ENCODE measurements around the gene IFI16. TPM values are rescaled to one million over a fixed set of nuclear protein-coding genes. Genes with fewer than 3 reads are reported as not detected.

The IFI16 gene
- total and polyA plus RNA-seq, 10 of the 15 experiments (the other 5 are each of a cell fraction or from before 2014, with no cell fraction given), result 120 to 375 (median 188) TPM

DNA sequence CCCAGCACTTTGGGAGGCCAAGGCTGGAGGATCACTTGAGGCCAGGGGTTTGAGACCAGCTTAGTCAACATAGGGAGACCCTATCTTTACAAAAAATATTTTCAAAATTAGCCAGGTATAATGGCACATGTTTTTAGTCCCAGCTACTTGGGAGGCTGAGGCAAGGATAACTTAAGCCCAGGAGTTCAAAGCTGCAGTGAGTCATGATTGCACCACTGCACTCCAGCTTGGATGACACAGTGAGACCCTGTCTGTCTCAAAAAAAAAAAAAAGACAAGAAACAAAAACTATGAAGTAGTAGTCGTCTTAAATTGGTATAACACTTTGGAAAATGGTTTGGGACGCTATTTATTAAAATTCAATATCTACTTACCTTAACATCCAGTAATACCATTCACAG lies 59.2 kb downstream of the IFI16 start:
- no peak for TF ChIP-seq SUPT20H (IDR thresholded peaks at IDR 0.05; ENCODE audit: borderline replicate concordance, control insufficient read depth, low read depth, low read length)
- no peak for TF ChIP-seq KLF5 (IDR thresholded peaks at IDR 0.05; ENCODE audit: partially characterized antibody)
- TF ChIP-seq NFIC (IDR thresholded peaks at IDR 0.05; ENCODE audit: low read depth, low read length), result no peak
- no peak for TF ChIP-seq TCF7 (IDR thresholded peaks at IDR 0.05; ENCODE audit: borderline replicate concordance)
- TF ChIP-seq, protein P1, sequence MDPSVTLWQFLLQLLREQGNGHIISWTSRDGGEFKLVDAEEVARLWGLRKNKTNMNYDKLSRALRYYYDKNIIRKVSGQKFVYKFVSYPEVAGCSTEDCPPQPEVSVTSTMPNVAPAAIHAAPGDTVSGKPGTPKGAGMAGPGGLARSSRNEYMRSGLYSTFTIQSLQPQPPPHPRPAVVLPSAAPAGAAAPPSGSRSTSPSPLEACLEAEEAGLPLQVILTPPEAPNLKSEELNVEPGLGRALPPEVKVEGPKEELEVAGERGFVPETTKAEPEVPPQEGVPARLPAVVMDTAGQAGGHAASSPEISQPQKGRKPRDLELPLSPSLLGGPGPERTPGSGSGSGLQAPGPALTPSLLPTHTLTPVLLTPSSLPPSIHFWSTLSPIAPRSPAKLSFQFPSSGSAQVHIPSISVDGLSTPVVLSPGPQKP (IDR thresholded peaks at IDR 0.05; ENCODE audit: low read depth, low read length), result no peak
- TF ChIP-seq POU2F2 (IDR thresholded peaks at IDR 0.05; ENCODE audit: borderline replicate concordance, low read depth, low read length), result no peak
- TF ChIP-seq, protein P2, sequence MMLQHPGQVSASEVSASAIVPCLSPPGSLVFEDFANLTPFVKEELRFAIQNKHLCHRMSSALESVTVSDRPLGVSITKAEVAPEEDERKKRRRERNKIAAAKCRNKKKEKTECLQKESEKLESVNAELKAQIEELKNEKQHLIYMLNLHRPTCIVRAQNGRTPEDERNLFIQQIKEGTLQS (IDR thresholded peaks at IDR 0.05; ENCODE audit: borderline replicate concordance, extremely low read depth, low read depth, low read length), result no peak
- no peak for TF ChIP-seq MTA3 (IDR thresholded peaks at IDR 0.05; ENCODE audit: borderline replicate concordance, low read length)
- TF ChIP-seq SPI1 (IDR thresholded peaks at IDR 0.05; ENCODE audit: borderline replicate concordance, insufficient read depth, low read depth, low read length), result no peak
- TF ChIP-seq BRCA1 (IDR thresholded peaks at IDR 0.05; ENCODE audit: low read depth, low read length), result no peak
- TF ChIP-seq SIX5 (IDR thresholded peaks at IDR 0.05; ENCODE audit: low read depth, low read length, severe bottlenecking), result no peak
- TF ChIP-seq, protein P3, sequence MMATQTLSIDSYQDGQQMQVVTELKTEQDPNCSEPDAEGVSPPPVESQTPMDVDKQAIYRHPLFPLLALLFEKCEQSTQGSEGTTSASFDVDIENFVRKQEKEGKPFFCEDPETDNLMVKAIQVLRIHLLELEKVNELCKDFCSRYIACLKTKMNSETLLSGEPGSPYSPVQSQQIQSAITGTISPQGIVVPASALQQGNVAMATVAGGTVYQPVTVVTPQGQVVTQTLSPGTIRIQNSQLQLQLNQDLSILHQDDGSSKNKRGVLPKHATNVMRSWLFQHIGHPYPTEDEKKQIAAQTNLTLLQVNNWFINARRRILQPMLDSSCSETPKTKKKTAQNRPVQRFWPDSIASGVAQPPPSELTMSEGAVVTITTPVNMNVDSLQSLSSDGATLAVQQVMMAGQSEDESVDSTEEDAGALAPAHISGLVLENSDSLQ (IDR thresholded peaks at IDR 0.05), result no peak
- TF ChIP-seq ESRRA (IDR thresholded peaks at IDR 0.05; ENCODE audit: low read length), result no peak
- no peak for TF ChIP-seq HDAC6 (IDR thresholded peaks at IDR 0.05; ENCODE audit: unreplicated experiment)
- TF ChIP-seq CBFB (IDR thresholded peaks at IDR 0.05; ENCODE audit: low read depth), result no peak
- 67% methylated on average over 2 of the region's 2 CpGs for WGBS (ENCODE audit: insufficient coverage, insufficient replicate concordance, low lambda C conversion rate, missing lambda C conversion rate)
- Histone ChIP-seq H3K79me2 (ENCODE audit: control insufficient read depth, insufficient read depth, low read length) (peaks cover 15% of the 10 kb centered on the region), H3K27ac (ENCODE audit: control insufficient read depth, insufficient read depth) (peak overlapping the region; percentile 69), H3K4me3 (peak overlapping the region; percentile 40; the same call in 1 of the 2 replicates), H3K4me1 (ENCODE audit: control insufficient read depth, insufficient read depth, low read length) (peaks cover 43% of the 10 kb centered on the region), H3K9me3 (replicated peaks; ENCODE audit: control insufficient read depth, insufficient read depth, low read length) (no peaks in the 10 kb centered on the region), H3K27me3 (replicated peaks in 1 of 2; ENCODE audit: control insufficient read depth in 2 of 2, insufficient read depth in 2 of 2, low read length in 1 of 2) (no peaks in the 10 kb centered on the region), H3K9ac (ENCODE audit: control insufficient read depth, insufficient read depth, low read length) (peak overlapping the region; percentile 30), H4K20me1 (ENCODE audit: control insufficient read depth, insufficient read depth) (no peaks in the 10 kb centered on the region), H2AFZ (ENCODE audit: control insufficient read depth, low read depth, low read length) (no peak overlapping the region), H3K36me3 (ENCODE audit: control insufficient read depth in 2 of 2, insufficient read depth in 2 of 2, low read length in 1 of 2) (peaks cover 0 to 5% of the 10 kb centered on the region in 2 experiments; a peak in 1 of 4 replicates), H3K4me2 (ENCODE audit: control insufficient read depth, insufficient read depth) (peak overlapping the region; percentile 57)
- ChIA-PET POLR2A (interaction anchor here (1.1 to 7.1 kb wide), 6 partner anchors 8 to 59 kb away, joined by 3 to 41 read pairs (median 8); partner anchors contain the start of genes AIM2 and IFI16), CTCF (interaction anchor here (1.0 to 6.4 kb wide), 9 partner anchors 12 to 865 kb away, joined by 3 to 62 read pairs (median 21); no protein-coding TSS in a partner anchor), SMC1A (ENCODE audit: uncharacterized antibody, unreplicated experiment) (interaction anchor here (0.8 to 6.9 kb wide), 16 partner anchors 9 to 785 kb away, joined by 3 to 50 read pairs (median 7); partner anchors contain the start of genes AIM2, IFI16 and MNDA), RAD21 (ENCODE audit: unreplicated experiment) (interaction anchor here (0.9 to 5.1 kb wide), 11 partner anchors 8 to 865 kb away, joined by 3 to 29 read pairs (median 4); partner anchors contain the start of genes AIM2 and MNDA)
- FAIRE-seq, result no peak
- ATAC-seq, result no peak
- in situ Hi-C loops (cut with MboI), result loop anchor here (10.0 kb wide), 1 partner anchor 784 kb away; the partner anchor contains the start of gene CD1C
- intact Hi-C loops (cut with micrococcal nuclease; ENCODE audit: unreplicated experiment), result no loop called here
- no peak for DNase-seq (ENCODE audit: low read depth, low spot score)
- BruUV-seq (replicated peaks), result no TSS peak
